ENCODE results near the gene LSM7. TPM values are rescaled to one million over a fixed set of nuclear protein-coding genes. Genes with fewer than 3 reads are reported as not detected.

LSM7 gene
- total and polyA plus RNA-seq, 2 of the 13 experiments (the other 11 are each of a cell fraction or from before 2014, with no cell fraction given), result 140 to 205 TPM

DNA sequence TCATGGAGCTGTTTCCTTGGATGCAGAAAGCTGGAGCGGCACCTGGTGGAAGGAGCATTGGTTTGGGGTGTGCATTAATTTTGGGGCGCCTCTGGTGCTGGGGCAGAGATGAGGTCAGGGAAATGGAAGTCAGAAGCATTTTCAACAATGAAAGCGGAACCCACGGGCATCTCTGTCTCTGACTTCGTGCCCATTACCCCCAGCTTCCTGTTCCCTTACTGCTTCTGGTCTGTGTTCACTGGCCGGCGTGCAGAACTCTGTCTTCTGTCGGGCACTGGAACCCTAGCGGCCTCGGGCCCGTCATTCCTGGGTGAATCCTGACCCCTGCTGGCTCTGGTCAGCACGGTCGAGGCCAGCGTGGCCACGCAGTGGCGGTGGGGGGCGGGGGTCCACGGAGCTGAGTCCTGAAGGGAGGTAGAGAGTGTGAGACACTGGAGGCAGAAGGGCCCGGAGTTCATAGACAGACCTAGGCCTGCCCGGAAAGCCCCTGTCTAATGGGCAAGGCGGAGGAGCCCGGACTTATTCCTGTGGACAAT lies 12.5 kb downstream of the LSM7 start (continued):
- TF ChIP-seq ZNF460 (CRISPR knock-in tag; IDR thresholded peaks at IDR 0.05; ENCODE audit: borderline replicate concordance) (no peak), ZC3H13 (CRISPR knock-in tag; IDR thresholded peaks at IDR 0.05) (no peak), RORA (CRISPR knock-in tag; IDR thresholded peaks at IDR 0.05) (no peak), KLF11 (CRISPR knock-in tag; IDR thresholded peaks at IDR 0.05) (no peak), TBL1XR1 (IDR thresholded peaks at IDR 0.05; ENCODE audit: borderline replicate concordance, low read length, partially characterized antibody) (no peak), MEIS1 (CRISPR knock-in tag; IDR thresholded peaks at IDR 0.05; ENCODE audit: borderline replicate concordance) (no peak), REL (CRISPR knock-in tag; conservative IDR thresholded peaks at IDR 0.05) (no peak), POLR2G (IDR thresholded peaks at IDR 0.05; ENCODE audit: low read depth, low read length) (no peak), IRX3 (CRISPR knock-in tag; IDR thresholded peaks at IDR 0.05; ENCODE audit: borderline replicate concordance, low read depth) (no peak), PHB2 (IDR thresholded peaks at IDR 0.05; ENCODE audit: partially characterized antibody) (no peak), ZNF720 (CRISPR knock-in tag; IDR thresholded peaks at IDR 0.05) (no peak), ATF7-NPFF (CRISPR knock-in tag; IDR thresholded peaks at IDR 0.05; ENCODE audit: low read depth) (no peak), ZNF333 (CRISPR knock-in tag; IDR thresholded peaks at IDR 0.05; ENCODE audit: borderline replicate concordance) (0 out of 2 replicates have a peak, but pooled peaks have one; percentile 22), TMF1 (CRISPR knock-in tag; IDR thresholded peaks at IDR 0.05; ENCODE audit: low read depth) (no peak)
- TF ChIP-seq, protein P1, sequence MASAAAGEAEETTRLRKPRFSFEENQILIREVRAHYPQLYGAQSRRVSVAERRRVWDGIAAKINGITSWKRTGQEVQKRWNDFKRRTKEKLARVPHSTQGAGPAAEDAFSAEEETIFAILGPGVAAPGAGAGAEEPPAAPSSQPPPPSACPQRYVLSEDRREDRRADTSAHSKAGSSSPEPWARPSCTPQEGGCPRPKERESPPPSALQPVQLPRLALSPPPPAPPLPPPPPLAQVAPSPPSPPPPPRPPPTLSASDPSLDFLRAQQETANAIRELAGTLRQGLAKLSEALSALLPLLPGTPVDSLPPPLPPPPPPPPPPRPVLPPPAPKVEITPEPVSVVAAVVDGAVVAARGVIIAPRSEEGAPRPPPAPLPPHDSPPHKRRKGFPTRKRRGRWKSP (CRISPR knock-in tag; IDR thresholded peaks at IDR 0.05), result no peak
- TF ChIP-seq, protein P2, sequence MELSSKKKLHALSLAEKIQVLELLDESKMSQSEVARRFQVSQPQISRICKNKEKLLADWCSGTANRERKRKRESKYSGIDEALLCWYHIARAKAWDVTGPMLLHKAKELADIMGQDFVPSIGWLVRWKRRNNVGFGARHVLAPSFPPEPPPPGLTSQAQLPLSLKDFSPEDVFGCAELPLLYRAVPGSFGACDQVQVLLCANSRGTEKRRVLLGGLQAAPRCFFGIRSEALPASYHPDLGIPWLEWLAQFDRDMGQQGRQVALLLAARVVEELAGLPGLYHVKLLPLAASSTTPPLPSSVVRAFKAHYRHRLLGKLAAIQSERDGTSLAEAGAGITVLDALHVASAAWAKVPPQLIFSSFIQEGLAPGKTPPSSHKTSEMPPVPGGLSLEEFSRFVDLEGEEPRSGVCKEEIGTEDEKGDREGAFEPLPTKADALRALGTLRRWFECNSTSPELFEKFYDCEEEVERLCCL (CRISPR knock-in tag; IDR thresholded peaks at IDR 0.05; ENCODE audit: borderline replicate concordance), result no peak
- TF ChIP-seq, protein P3, sequence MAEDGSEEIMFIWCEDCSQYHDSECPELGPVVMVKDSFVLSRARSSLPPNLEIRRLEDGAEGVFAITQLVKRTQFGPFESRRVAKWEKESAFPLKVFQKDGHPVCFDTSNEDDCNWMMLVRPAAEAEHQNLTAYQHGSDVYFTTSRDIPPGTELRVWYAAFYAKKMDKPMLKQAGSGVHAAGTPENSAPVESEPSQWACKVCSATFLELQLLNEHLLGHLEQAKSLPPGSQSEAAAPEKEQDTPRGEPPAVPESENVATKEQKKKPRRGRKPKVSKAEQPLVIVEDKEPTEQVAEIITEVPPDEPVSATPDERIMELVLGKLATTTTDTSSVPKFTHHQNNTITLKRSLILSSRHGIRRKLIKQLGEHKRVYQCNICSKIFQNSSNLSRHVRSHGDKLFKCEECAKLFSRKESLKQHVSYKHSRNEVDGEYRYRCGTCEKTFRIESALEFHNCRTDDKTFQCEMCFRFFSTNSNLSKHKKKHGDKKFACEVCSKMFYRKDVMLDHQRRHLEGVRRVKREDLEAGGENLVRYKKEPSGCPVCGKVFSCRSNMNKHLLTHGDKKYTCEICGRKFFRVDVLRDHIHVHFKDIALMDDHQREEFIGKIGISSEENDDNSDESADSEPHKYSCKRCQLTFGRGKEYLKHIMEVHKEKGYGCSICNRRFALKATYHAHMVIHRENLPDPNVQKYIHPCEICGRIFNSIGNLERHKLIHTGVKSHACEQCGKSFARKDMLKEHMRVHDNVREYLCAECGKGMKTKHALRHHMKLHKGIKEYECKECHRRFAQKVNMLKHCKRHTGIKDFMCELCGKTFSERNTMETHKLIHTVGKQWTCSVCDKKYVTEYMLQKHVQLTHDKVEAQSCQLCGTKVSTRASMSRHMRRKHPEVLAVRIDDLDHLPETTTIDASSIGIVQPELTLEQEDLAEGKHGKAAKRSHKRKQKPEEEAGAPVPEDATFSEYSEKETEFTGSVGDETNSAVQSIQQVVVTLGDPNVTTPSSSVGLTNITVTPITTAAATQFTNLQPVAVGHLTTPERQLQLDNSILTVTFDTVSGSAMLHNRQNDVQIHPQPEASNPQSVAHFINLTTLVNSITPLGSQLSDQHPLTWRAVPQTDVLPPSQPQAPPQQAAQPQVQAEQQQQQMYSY (CRISPR knock-in tag; IDR thresholded peaks at IDR 0.05), result no peak
- TF ChIP-seq, protein P4, sequence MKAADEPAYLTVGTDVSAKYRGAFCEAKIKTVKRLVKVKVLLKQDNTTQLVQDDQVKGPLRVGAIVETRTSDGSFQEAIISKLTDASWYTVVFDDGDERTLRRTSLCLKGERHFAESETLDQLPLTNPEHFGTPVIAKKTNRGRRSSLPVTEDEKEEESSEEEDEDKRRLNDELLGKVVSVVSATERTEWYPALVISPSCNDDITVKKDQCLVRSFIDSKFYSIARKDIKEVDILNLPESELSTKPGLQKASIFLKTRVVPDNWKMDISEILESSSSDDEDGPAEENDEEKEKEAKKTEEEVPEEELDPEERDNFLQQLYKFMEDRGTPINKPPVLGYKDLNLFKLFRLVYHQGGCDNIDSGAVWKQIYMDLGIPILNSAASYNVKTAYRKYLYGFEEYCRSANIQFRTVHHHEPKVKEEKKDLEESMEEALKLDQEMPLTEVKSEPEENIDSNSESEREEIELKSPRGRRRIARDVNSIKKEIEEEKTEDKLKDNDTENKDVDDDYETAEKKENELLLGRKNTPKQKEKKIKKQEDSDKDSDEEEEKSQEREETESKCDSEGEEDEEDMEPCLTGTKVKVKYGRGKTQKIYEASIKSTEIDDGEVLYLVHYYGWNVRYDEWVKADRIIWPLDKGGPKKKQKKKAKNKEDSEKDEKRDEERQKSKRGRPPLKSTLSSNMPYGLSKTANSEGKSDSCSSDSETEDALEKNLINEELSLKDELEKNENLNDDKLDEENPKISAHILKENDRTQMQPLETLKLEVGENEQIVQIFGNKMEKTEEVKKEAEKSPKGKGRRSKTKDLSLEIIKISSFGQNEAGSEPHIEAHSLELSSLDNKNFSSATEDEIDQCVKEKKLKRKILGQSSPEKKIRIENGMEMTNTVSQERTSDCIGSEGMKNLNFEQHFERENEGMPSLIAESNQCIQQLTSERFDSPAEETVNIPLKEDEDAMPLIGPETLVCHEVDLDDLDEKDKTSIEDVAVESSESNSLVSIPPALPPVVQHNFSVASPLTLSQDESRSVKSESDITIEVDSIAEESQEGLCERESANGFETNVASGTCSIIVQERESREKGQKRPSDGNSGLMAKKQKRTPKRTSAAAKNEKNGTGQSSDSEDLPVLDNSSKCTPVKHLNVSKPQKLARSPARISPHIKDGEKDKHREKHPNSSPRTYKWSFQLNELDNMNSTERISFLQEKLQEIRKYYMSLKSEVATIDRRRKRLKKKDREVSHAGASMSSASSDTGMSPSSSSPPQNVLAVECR (CRISPR knock-in tag; IDR thresholded peaks at IDR 0.05; ENCODE audit: borderline replicate concordance), result peak; percentile 71

All from HepG2 (cell line).